Lower leg skin (tissue), 3 donors: Measurements from ENCODE around the gene PCP4.

Source experiments
- POLR2A ChIP-seq, 2 donors: fragments of 450-650 bp; IDR thresholded peaks; one replicate each; pipeline ENCODE4 v1.6.1; 2016 to 2017; ENCODE audit warnings: antibody characterized with exemption in 2 of 2, mild to moderate bottlenecking in 1 of 2, moderate library complexity in 1 of 2
- TF ChIP-seq, protein P1 (sequence below), 3 donors: fragments of 450-650 bp; IDR thresholded peaks; one replicate each; pipeline ENCODE4 v1.5.1; 2016; ENCODE audit warnings: antibody characterized with exemption in 3 of 3, mild to moderate bottlenecking in 3 of 3, moderate library complexity in 2 of 3

DNA sequence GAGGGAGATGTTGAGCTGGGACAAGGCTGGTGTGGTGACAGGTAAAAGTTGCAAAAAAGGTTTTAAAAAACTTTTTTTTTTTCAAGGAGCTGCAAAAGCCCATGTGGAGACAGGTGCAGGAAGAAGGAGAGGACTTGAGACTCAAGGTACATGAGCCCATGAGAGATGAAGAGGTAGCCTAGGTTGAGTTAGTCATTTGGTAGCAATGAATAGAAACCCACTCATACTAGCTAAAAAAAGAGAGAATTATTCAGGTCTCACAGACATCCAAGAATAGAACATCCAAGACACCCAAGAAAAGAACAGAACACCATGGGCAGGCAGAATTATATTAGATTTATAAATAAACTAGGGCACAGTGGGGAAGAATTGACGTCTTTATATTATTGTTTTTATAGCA is 65.1 kb downstream of the PCP4 start:
- TF ChIP-seq, protein P1, sequence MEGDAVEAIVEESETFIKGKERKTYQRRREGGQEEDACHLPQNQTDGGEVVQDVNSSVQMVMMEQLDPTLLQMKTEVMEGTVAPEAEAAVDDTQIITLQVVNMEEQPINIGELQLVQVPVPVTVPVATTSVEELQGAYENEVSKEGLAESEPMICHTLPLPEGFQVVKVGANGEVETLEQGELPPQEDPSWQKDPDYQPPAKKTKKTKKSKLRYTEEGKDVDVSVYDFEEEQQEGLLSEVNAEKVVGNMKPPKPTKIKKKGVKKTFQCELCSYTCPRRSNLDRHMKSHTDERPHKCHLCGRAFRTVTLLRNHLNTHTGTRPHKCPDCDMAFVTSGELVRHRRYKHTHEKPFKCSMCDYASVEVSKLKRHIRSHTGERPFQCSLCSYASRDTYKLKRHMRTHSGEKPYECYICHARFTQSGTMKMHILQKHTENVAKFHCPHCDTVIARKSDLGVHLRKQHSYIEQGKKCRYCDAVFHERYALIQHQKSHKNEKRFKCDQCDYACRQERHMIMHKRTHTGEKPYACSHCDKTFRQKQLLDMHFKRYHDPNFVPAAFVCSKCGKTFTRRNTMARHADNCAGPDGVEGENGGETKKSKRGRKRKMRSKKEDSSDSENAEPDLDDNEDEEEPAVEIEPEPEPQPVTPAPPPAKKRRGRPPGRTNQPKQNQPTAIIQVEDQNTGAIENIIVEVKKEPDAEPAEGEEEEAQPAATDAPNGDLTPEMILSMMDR (IDR thresholded peaks at IDR 0.05), result no peak
- TF ChIP-seq POLR2A (IDR thresholded peaks at IDR 0.05), result no peak
